GM18507 (cell line): ENCODE measurements around the gene RAPGEFL1.
A peak's percentile ranks its signal among the peaks of the same experiment; 100 is the strongest.
"Not testable (repeated sequence)": the region's sequence is repeated elsewhere in the genome, so short reads cannot be mapped to it uniquely, and the experiment has no call there.

Source experiments
- DNase-seq: peaks from one replicate; pipeline ENCODE4 v3.0.0; 2011; ENCODE audit warnings: low read depth; ENCODE audit not compliant: insufficient read length; ENCODE audit errors: extremely low spot score
- FAIRE-seq: peaks from 2 replicates; lab custom pipeline; 2011; peaks lifted over from hg19 to GRCh38; lab: Jason Lieb, UNC

RAPGEFL1 gene

GRCh38 chr17:40197550-40197949 lies 20.3 kb downstream of the RAPGEFL1 start:
- DNase-seq (no peak), FAIRE-seq (no peak)

GRCh38 chr17:40197965-40198456 lies 20.7 kb downstream of the RAPGEFL1 start:
- FAIRE-seq, DNase-seq: not testable (repeated sequence)

GRCh38 chr17:40198576-40198975 lies 21.3 kb downstream of the RAPGEFL1 start:
- DNase-seq, result no peak
- no peak for FAIRE-seq

GRCh38 chr17:40203131-40203530 lies 25.9 kb downstream of the RAPGEFL1 start:
- DNase-seq (no peak), FAIRE-seq (no peak)

GRCh38 chr17:40206193-40206592 lies 28.9 kb downstream of the RAPGEFL1 start:
- FAIRE-seq, DNase-seq: not testable (repeated sequence)

- FAIRE-seq, result no peak
- no peak for DNase-seq
Measured at GRCh38 chr17:40209404-40210093, 32.3 kb downstream of the RAPGEFL1 start.

GRCh38 chr17:40213914-40214313 lies 36.6 kb downstream of the RAPGEFL1 start:
- DNase-seq, result not testable (repeated sequence)

GRCh38 chr17:40218006-40218739 lies 40.9 kb downstream of the RAPGEFL1 start:
- DNase-seq (no peak), FAIRE-seq (no peak)

More at GRCh38 chr17:40213914-40214313, 36.6 kb downstream of the RAPGEFL1 start:
- FAIRE-seq, result not testable (repeated sequence)

GRCh38 chr17:40218740-40219593 lies 41.7 kb downstream of the RAPGEFL1 start, which contains the start of gene WIPF2:
TSS of gene WIPF2 (plus strand) at chr17:40219304. CDS start at chr17:40256460, 37,156 bp downstream.
- DNase-seq, result peak; percentile 95
- peak; percentile 92 for FAIRE-seq

GRCh38 chr17:40219594-40220338 lies 42.5 kb downstream of the RAPGEFL1 start:
- FAIRE-seq, result no peak
- no peak for DNase-seq

- DNase-seq (no peak), FAIRE-seq (no peak)
Measured at GRCh38 chr17:40224718-40225550, 47.7 kb downstream of the RAPGEFL1 start.

- not testable (repeated sequence) for DNase-seq, FAIRE-seq
Measured at GRCh38 chr17:40229146-40229545, 51.9 kb downstream of the RAPGEFL1 start.

GRCh38 chr17:40230670-40231069 lies 53.4 kb downstream of the RAPGEFL1 start:
- FAIRE-seq, result no peak
- DNase-seq, result no peak

GRCh38 chr17:40231928-40232327 lies 54.7 kb downstream of the RAPGEFL1 start:
- FAIRE-seq, result not testable (repeated sequence)

GRCh38 chr17:40241252-40241834 lies 64.1 kb downstream of the RAPGEFL1 start:
- no peak for DNase-seq
- FAIRE-seq, result no peak

More at GRCh38 chr17:40231928-40232327, 54.7 kb downstream of the RAPGEFL1 start:
- DNase-seq, result not testable (repeated sequence)

GRCh38 chr17:40242774-40243173 lies 65.5 kb downstream of the RAPGEFL1 start:
- DNase-seq, result no peak
- FAIRE-seq, result no peak

GRCh38 chr17:40243761-40244160 lies 66.5 kb downstream of the RAPGEFL1 start:
- FAIRE-seq (no peak), DNase-seq (no peak)

- DNase-seq (no peak), FAIRE-seq (no peak)
Measured at GRCh38 chr17:40244255-40244654, 67.0 kb downstream of the RAPGEFL1 start.
